Uterus (tissue), 2 donors: Measurements from ENCODE around the gene AADACL4.

ENCODE experiments used
- POLR2A ChIP-seq, 2 donors: fragments of 450-650 bp; IDR thresholded peaks; one replicate each; pipeline ENCODE4 v1.6.1; 2016; ENCODE audit warnings: antibody characterized with exemption in 2 of 2, mild to moderate bottlenecking in 1 of 2, moderate library complexity in 1 of 2
- TF ChIP-seq, protein P1 (sequence below), 4 experiments: fragments of 200-600 bp in 2 of 4; fragments of 450-650 bp in 2 of 4; sonication (generic) in 2 of 4; IDR thresholded peaks; one replicate each; pipeline ENCODE4 v1.5.1; 2016 to 2019; ENCODE audit warnings: antibody characterized with exemption in 4 of 4, mild to moderate bottlenecking in 2 of 4, moderate library complexity in 1 of 4

GRCh38 chr1:12618661-12618964 is 25.3 kb upstream of the AADACL4 start:
- TF ChIP-seq, protein P1, sequence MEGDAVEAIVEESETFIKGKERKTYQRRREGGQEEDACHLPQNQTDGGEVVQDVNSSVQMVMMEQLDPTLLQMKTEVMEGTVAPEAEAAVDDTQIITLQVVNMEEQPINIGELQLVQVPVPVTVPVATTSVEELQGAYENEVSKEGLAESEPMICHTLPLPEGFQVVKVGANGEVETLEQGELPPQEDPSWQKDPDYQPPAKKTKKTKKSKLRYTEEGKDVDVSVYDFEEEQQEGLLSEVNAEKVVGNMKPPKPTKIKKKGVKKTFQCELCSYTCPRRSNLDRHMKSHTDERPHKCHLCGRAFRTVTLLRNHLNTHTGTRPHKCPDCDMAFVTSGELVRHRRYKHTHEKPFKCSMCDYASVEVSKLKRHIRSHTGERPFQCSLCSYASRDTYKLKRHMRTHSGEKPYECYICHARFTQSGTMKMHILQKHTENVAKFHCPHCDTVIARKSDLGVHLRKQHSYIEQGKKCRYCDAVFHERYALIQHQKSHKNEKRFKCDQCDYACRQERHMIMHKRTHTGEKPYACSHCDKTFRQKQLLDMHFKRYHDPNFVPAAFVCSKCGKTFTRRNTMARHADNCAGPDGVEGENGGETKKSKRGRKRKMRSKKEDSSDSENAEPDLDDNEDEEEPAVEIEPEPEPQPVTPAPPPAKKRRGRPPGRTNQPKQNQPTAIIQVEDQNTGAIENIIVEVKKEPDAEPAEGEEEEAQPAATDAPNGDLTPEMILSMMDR (IDR thresholded peaks at IDR 0.05): no peak
- no peak for TF ChIP-seq POLR2A (IDR thresholded peaks at IDR 0.05)
